ENCODE measurements around the gene PSTPIP2.

- TF ChIP-seq POLR2A (IDR thresholded peaks at IDR 0.05) (no peak), CTCF (IDR thresholded peaks at IDR 0.05) (no peak)
These were observed 21.8 kb downstream of the PSTPIP2 start for GRCh38 chr18:46050268-46050667.

All from prostate gland (tissue), 2 donors.